HT1080 (cell line): Measurements from ENCODE around the gene ABCB10. TPM values are rescaled to one million over a fixed set of nuclear protein-coding genes. Genes with fewer than 3 reads are reported as not detected.
"Not testable (repeated sequence)": the region's sequence is repeated elsewhere in the genome, so short reads cannot be mapped to it uniquely, and the experiment has no call there.

Source experiments
- DNase-seq: peaks from one replicate; pipeline ENCODE4 v3.0.0-alpha.2; 2015; ENCODE audit warnings: low read depth
- total RNA-seq: library from RNA; depleted of rRNA; stranded (reverse); fragments of >200 nt; shearing (Covaris generic); gene quantifications from 2 replicates; pipeline ENCODE4 v1.2.3, GENCODE V29; 2014

The ABCB10 gene
- total RNA-seq, 1 experiment from 2014 or later = 27.6 TPM

GRCh38 chr1:229574679-229575442, 16.4 kb upstream of the ABCB10 start:
- DNase-seq = no peak

- no peak for DNase-seq
These were observed 13.8 kb upstream of the ABCB10 start for GRCh38 chr1:229572286-229572685.

GRCh38 chr1:229570891-229571516, 12.5 kb upstream of the ABCB10 start:
- no peak for DNase-seq

- DNase-seq = no peak
These were observed 11.8 kb upstream of the ABCB10 start for GRCh38 chr1:229570305-229570704.

- no peak for DNase-seq
These were observed 8.8 kb upstream of the ABCB10 start for GRCh38 chr1:229567109-229567868.

GRCh38 chr1:229563701-229564100, 5.2 kb upstream of the ABCB10 start:
- DNase-seq = no peak

GRCh38 chr1:229563241-229563640, 4.7 kb upstream of the ABCB10 start:
- no peak for DNase-seq

GRCh38 chr1:229562686-229563085, 4.2 kb upstream of the ABCB10 start:
- no peak for DNase-seq

- no peak for DNase-seq
These were observed 2.6 kb upstream of the ABCB10 start for GRCh38 chr1:229561141-229561540.

GRCh38 chr1:229560124-229560523, 1.6 kb upstream of the ABCB10 start:
- not testable (repeated sequence) for DNase-seq

- DNase-seq = not testable (repeated sequence)
These were observed 862 bp upstream of the ABCB10 start for GRCh38 chr1:229559336-229559801.

GRCh38 chr1:229557913-229558414, 543 bp downstream of the ABCB10 start:
- DNase-seq = no peak

GRCh38 chr1:229557200-229557850, 1.2 kb downstream of the ABCB10 start:
- no peak for DNase-seq

- no peak for DNase-seq
These were observed 3.5 kb downstream of the ABCB10 start for GRCh38 chr1:229554886-229555621.

- no peak for DNase-seq
These were observed 4.8 kb downstream of the ABCB10 start for GRCh38 chr1:229553621-229554130.

- DNase-seq = no peak
These were observed 5.8 kb downstream of the ABCB10 start for GRCh38 chr1:229552732-229553131.

- no peak for DNase-seq
These were observed 7.5 kb downstream of the ABCB10 start for GRCh38 chr1:229550812-229551567.

- DNase-seq = no peak
These were observed 11.0 kb downstream of the ABCB10 start for GRCh38 chr1:229547542-229547941.

- DNase-seq = no peak
These were observed 13.9 kb downstream of the ABCB10 start for GRCh38 chr1:229544587-229544986.
